Measurements from ENCODE around the gene HHATL.

- TF ChIP-seq, protein P1, sequence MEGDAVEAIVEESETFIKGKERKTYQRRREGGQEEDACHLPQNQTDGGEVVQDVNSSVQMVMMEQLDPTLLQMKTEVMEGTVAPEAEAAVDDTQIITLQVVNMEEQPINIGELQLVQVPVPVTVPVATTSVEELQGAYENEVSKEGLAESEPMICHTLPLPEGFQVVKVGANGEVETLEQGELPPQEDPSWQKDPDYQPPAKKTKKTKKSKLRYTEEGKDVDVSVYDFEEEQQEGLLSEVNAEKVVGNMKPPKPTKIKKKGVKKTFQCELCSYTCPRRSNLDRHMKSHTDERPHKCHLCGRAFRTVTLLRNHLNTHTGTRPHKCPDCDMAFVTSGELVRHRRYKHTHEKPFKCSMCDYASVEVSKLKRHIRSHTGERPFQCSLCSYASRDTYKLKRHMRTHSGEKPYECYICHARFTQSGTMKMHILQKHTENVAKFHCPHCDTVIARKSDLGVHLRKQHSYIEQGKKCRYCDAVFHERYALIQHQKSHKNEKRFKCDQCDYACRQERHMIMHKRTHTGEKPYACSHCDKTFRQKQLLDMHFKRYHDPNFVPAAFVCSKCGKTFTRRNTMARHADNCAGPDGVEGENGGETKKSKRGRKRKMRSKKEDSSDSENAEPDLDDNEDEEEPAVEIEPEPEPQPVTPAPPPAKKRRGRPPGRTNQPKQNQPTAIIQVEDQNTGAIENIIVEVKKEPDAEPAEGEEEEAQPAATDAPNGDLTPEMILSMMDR (IDR thresholded peaks at IDR 0.05; ENCODE audit: low read length): no peak
- no peak for TF ChIP-seq EZH2phosphoT487 (IDR thresholded peaks at IDR 0.05; ENCODE audit: low read length)
- TF ChIP-seq EZH2 (optimal IDR thresholded peaks at IDR 0.05; ENCODE audit: low read depth, low read length): no peak
These were observed 3.1 kb downstream of the HHATL start for GRCh38 chr3:42699511-42699971.
